IMR-90 (cell line): Measurements from ENCODE around the gene ABCC4. TPM values are rescaled to one million over a fixed set of nuclear protein-coding genes. Genes with fewer than 3 reads are reported as not detected.

Experiments used
- ATAC-seq: fragments of 200-7000 bp; cut with Tn5 transposase; 2 replicates; pipeline ENCODE4 v1.9.1; 2020; ENCODE audit warnings: low read depth, mild to moderate bottlenecking, moderate library complexity
- BruUV-seq: library from RNA; stranded (reverse); fragments of 400-500 nt; replicated peaks from 2 replicates; lab custom pipeline; 2021; lab: Mats Ljungman, UMichigan
- CTCF ChIA-PET: fragments of 300-600 bp; formaldehyde crosslinking; extraction: SDS; loops from one replicate; lab custom pipeline; 2021; ENCODE audit warnings: antibody characterized with exemption; lab: Yijun Ruan, JAX
- POLR2A ChIA-PET: fragments of 300-600 bp; sonication (Branson Sonifier 250); formaldehyde crosslinking; loops from one replicate; lab custom pipeline; 2022; ENCODE audit warnings: antibody characterized with exemption; ENCODE audit not compliant: unreplicated experiment; lab: Charles Lee
- DNase-seq: peaks from one replicate; pipeline ENCODE4 v3.0.0; 2013
- H2AFZ ChIP-seq: replicated peaks from 2 replicates; pipeline ENCODE3; 2013; ENCODE audit warnings: low read length, mild to moderate bottlenecking; ENCODE audit not compliant: poor library complexity
- H2AK5ac ChIP-seq: 2 replicates; pipeline ENCODE4 v1.6.1; 2013; ENCODE audit warnings: low read depth, low read length, inconsistent platforms
- H2AK9ac ChIP-seq: replicated peaks from 2 replicates; pipeline ENCODE3; 2013; ENCODE audit warnings: mild to moderate bottlenecking, low read depth, low read length, moderate library complexity; ENCODE audit not compliant: poor library complexity
- H2BK120ac ChIP-seq: 2 replicates; pipeline ENCODE4 v1.6.1; 2013; ENCODE audit warnings: low read depth, low read length, inconsistent platforms
- H2BK15ac ChIP-seq: 3 replicates; pipeline ENCODE4 v1.6.1; 2013; ENCODE audit warnings: low read depth, low read length, inconsistent platforms
- H2BK20ac ChIP-seq: 2 replicates; pipeline ENCODE4 v1.6.1; 2013; ENCODE audit warnings: low read depth, mild to moderate bottlenecking, inconsistent platforms, low read length, moderate library complexity
- H2BK5ac ChIP-seq: 2 replicates; pipeline ENCODE4 v1.6.1; 2013; ENCODE audit warnings: mild to moderate bottlenecking, low read depth, low read length, inconsistent platforms; ENCODE audit not compliant: poor library complexity, severe bottlenecking
- H3K14ac ChIP-seq: replicated peaks from 2 replicates; pipeline ENCODE4 v1.6.1; 2013; ENCODE audit warnings: low read depth, low read length, inconsistent platforms
- H3K18ac ChIP-seq: 2 replicates; pipeline ENCODE4 v1.6.1; 2013; ENCODE audit warnings: low read depth, low read length, control low read depth
- H3K23ac ChIP-seq: 2 replicates; pipeline ENCODE4 v1.6.1; 2013; ENCODE audit warnings: low read depth, low read length, inconsistent platforms
- H3K27ac ChIP-seq: 2 replicates; pipeline ENCODE4 v1.5.1; 2013; ENCODE audit warnings: mild to moderate bottlenecking, control low read depth, low read length; ENCODE audit not compliant: insufficient read depth
- H3K27me3 ChIP-seq: 2 replicates; pipeline ENCODE4 v1.6.1; 2013; ENCODE audit warnings: low read length; ENCODE audit not compliant: control insufficient read depth, insufficient read depth
- H3K36me3 ChIP-seq: 2 replicates; pipeline ENCODE4 v1.6.1; 2013; ENCODE audit warnings: low read length, mixed read lengths; ENCODE audit not compliant: control insufficient read depth, insufficient read depth
- H3K4ac ChIP-seq: 2 replicates; pipeline ENCODE4 v1.6.1; 2013; ENCODE audit warnings: low read depth, low read length, inconsistent platforms
- H3K4me1 ChIP-seq: 2 replicates; pipeline ENCODE4 v1.6.1; 2013; ENCODE audit warnings: low read length, mixed read lengths; ENCODE audit not compliant: control insufficient read depth, insufficient read depth
- H3K4me2 ChIP-seq: 2 replicates; pipeline ENCODE4 v1.6.1; 2013; ENCODE audit warnings: low read depth, mild to moderate bottlenecking, control low read depth, low read length, moderate library complexity
- H3K4me3 ChIP-seq: 2 replicates; pipeline ENCODE4 v1.5.1; 2013; ENCODE audit warnings: low read depth, mild to moderate bottlenecking, control low read depth, low read length, moderate library complexity; ENCODE audit not compliant: insufficient read depth
- H3K56ac ChIP-seq: 2 replicates; pipeline ENCODE4 v1.6.1; 2013; ENCODE audit warnings: low read length, inconsistent platforms; ENCODE audit not compliant: insufficient read depth; ENCODE audit errors: extremely low read depth
- H3K79me1 ChIP-seq, 2 experiments: 2 replicates each; pipeline ENCODE4 v1.6.1; 2013; ENCODE audit warnings: low read length in 2 of 2, inconsistent platforms in 1 of 2, low read depth in 1 of 2
- H3K9ac ChIP-seq: 2 replicates; pipeline ENCODE4 v1.6.1; 2013; ENCODE audit warnings: low read depth, low read length, control low read depth
- H3K9me1 ChIP-seq: 2 replicates; pipeline ENCODE4 v1.6.1; 2013; ENCODE audit warnings: low read length, inconsistent platforms; ENCODE audit not compliant: insufficient read depth
- H3K9me3 ChIP-seq: 2 replicates; pipeline ENCODE4 v1.6.1; 2013; ENCODE audit warnings: low read length; ENCODE audit not compliant: control insufficient read depth, insufficient read depth
- H4K20me1 ChIP-seq: 2 replicates; pipeline ENCODE4 v1.6.1; 2013; ENCODE audit warnings: low read length, inconsistent platforms; ENCODE audit not compliant: insufficient read depth
- H4K5ac ChIP-seq: 2 replicates; pipeline ENCODE4 v1.6.1; 2013; ENCODE audit warnings: mild to moderate bottlenecking, low read depth, low read length, control low read depth
- H4K8ac ChIP-seq, 2 experiments: 2 replicates each; pipeline ENCODE4 v1.6.1; 2013; ENCODE audit warnings: low read depth in 2 of 2, low read length in 2 of 2, control low read depth in 1 of 2, inconsistent platforms in 1 of 2
- H4K91ac ChIP-seq: 2 replicates; pipeline ENCODE4 v1.6.1; 2013; ENCODE audit warnings: low read depth, low read length, inconsistent platforms; ENCODE audit not compliant: insufficient read depth
- BHLHE40 ChIP-seq: fragments of 150-350 bp; IDR thresholded peaks from 2 replicates; pipeline ENCODE4 v1.6.1; 2016; ENCODE audit warnings: mild to moderate bottlenecking, low read depth, low read length
- CHD1 ChIP-seq: IDR thresholded peaks from 2 replicates; pipeline ENCODE4 v1.6.1; 2012; ENCODE audit warnings: low read depth, low read length, improper control_type of control experiment
- FOS ChIP-seq: fragments of 150-350 bp; IDR thresholded peaks from 2 replicates; pipeline ENCODE4 v1.6.1; 2016; ENCODE audit warnings: low read depth, low read length
- MAZ ChIP-seq: IDR thresholded peaks from 2 replicates; pipeline ENCODE4 v1.6.1; 2012; ENCODE audit warnings: low read depth, mild to moderate bottlenecking, low read length, improper control_type of control experiment, moderate library complexity, borderline replicate concordance
- MXI1 ChIP-seq: IDR thresholded peaks from 2 replicates; pipeline ENCODE4 v1.6.1; 2012; ENCODE audit warnings: low read depth, mild to moderate bottlenecking, low read length, moderate library complexity, borderline replicate concordance
- NFE2L2 ChIP-seq: fragments of 150-350 bp; IDR thresholded peaks from 2 replicates; pipeline ENCODE4 v1.6.1; 2016; ENCODE audit warnings: low read depth, mild to moderate bottlenecking, low read length
- POLR2A ChIP-seq: IDR thresholded peaks from 2 replicates; pipeline ENCODE4 v1.6.1; 2012; ENCODE audit warnings: mild to moderate bottlenecking, low read depth, low read length
- RAD21 ChIP-seq: IDR thresholded peaks from 2 replicates; pipeline ENCODE4 v1.6.1; 2012; ENCODE audit warnings: low read length, improper control_type of control experiment
- SMC3 ChIP-seq: fragments of 150-350 bp; IDR thresholded peaks from 2 replicates; pipeline ENCODE4 v1.6.1; 2016; ENCODE audit warnings: low read depth, mild to moderate bottlenecking, antibody characterized with exemption, low read length, moderate library complexity
- WGBS, 2 experiments: methylation state at CpG; one replicate each; pipeline versions ENCODE4 v1.1.5 to v1.1.7; 2013; ENCODE audit warnings: missing lambda C conversion rate in 2 of 2; ENCODE audit not compliant: insufficient read length in 1 of 2; ENCODE audit errors: extremely low coverage in 2 of 2; 5-methylcytosine and 5-hydroxymethylcytosine counted together
- dilution Hi-C: fragments of 300-500 bp; cut with HindIII; formaldehyde crosslinking; loops from one replicate; pipeline ENCODE4 v1.14.3; 2018; ENCODE audit warnings: low sequenced_read_pairs; ENCODE audit not compliant: unreplicated experiment
- in situ Hi-C: fragments of 300-500 bp; cut with MboI; formaldehyde crosslinking; loops from 3 replicates; pipeline ENCODE4 v1.14.3; 2019; ENCODE audit warnings: low sequenced_read_pairs, inconsistent platforms, mixed read lengths
- intact Hi-C: fragments of 100-400 bp; cut with micrococcal nuclease; formaldehyde crosslinking; loops from 2 replicates; pipeline ENCODE4 v1.10.0; 2022
- polyA plus RNA-seq, 3 experiments: library from polyadenylated mRNA; depleted of rRNA; stranded (reverse); fragments of >200 nt; gene quantifications; 2 replicates each; pipeline ENCODE4 v1.2.3, GENCODE V29; 2012; ENCODE audit warnings: low replicate concordance in 1 of 3
- total RNA-seq: library from RNA; depleted of rRNA; stranded (reverse); fragments of >200 nt; gene quantifications from 2 replicates; pipeline ENCODE4 v1.2.3, GENCODE V29; 2012
- TF ChIP-seq, protein P1 (sequence below): conservative IDR thresholded peaks from 2 replicates; pipeline ENCODE4 v1.5.1; 2012; ENCODE audit warnings: mild to moderate bottlenecking, low read depth, low read length, improper control_type of control experiment

Gene ABCC4
- total and polyA plus RNA-seq, 2 of the 4 experiments (the other 2 are of a cell fraction): 16.6 to 41.4 TPM

DNA sequence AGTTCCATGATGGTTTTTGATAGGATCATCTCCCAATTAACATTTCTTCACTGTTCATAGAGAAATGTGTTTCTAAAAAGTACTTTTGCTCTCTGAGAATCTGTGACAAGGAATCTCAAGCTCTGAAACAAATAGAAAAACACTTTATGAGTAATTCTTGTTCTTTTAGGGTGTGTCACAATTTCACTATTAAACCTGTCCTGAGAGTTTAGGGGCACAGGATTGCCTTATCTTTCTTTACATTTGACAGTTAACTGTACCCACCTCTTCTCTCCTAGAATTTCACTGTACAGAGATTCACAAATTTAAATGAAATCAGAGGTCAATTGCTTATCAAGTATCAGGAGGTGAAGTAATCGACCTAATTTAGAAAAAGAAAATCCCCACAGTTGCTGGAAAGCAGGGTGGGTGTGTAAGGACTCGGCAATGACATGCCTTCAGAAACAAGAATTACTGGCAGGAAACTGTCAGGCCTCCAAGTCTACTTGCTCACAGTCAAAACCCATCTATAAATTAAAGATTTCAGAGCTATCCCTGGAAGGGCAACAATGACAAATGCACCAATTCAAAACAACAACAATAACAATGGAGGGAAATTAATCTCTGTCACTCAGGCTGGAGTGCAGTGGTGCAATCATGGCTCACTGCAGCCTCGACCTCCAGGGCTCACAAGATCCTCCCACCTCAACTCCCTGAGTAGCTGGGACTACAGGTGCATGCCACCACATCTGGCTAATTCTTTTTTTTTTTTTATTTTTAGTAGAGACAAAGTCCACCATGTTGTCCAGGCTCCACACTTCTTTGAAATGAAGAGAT is 250.2 kb downstream of the ABCC4 start:
- Histone ChIP-seq H3K9ac (no peak overlapping the region), H3K36me3 (peaks cover 22% of the 10 kb centered on the region), H3K4ac (no peak overlapping the region), H3K14ac (no peak overlapping the region), H3K9me3 (no peaks in the 10 kb centered on the region), H3K23ac (no peak overlapping the region), H4K20me1 (no peaks in the 10 kb centered on the region), H4K5ac (no peak overlapping the region), H2AFZ (no peak overlapping the region), H2AK5ac (no peak overlapping the region), H3K4me1 (no peaks in the 10 kb centered on the region), H2BK120ac (no peak overlapping the region), H2BK5ac (no peak overlapping the region), H3K4me3 (no peak overlapping the region), H4K8ac (no peak overlapping the region), H2BK20ac (no peak overlapping the region), H3K9me1 (no peaks in the 10 kb centered on the region), H2AK9ac (no peak overlapping the region), H3K4me2 (no peak overlapping the region), H3K27me3 (no peaks in the 10 kb centered on the region), H3K79me1 (peaks cover 2 to 3% of the 10 kb centered on the region in 2 experiments; a peak in 2 of 4 replicates), H2BK15ac (no peak overlapping the region), H3K18ac (no peak overlapping the region), H4K91ac (no peak overlapping the region), H3K27ac (no peak overlapping the region), H3K56ac (no peak overlapping the region)
- no TSS peak for BruUV-seq
- WGBS, 2 experiments: no CpG with 5 or more reads among the region's 3 CpGs
- ChIA-PET CTCF (no interaction called here), POLR2A (no interaction called here)
- ATAC-seq (no peak), DNase-seq (no peak)
- in situ Hi-C loops (no loop called here), intact Hi-C loops (no loop called here), dilution Hi-C loops (no loop called here)
- TF ChIP-seq FOS (no peak), MAZ (no peak), SMC3 (no peak), BHLHE40 (no peak), MXI1 (no peak), CHD1 (no peak), POLR2A (no peak), NFE2L2 (no peak), RAD21 (no peak)
- TF ChIP-seq, protein P1, sequence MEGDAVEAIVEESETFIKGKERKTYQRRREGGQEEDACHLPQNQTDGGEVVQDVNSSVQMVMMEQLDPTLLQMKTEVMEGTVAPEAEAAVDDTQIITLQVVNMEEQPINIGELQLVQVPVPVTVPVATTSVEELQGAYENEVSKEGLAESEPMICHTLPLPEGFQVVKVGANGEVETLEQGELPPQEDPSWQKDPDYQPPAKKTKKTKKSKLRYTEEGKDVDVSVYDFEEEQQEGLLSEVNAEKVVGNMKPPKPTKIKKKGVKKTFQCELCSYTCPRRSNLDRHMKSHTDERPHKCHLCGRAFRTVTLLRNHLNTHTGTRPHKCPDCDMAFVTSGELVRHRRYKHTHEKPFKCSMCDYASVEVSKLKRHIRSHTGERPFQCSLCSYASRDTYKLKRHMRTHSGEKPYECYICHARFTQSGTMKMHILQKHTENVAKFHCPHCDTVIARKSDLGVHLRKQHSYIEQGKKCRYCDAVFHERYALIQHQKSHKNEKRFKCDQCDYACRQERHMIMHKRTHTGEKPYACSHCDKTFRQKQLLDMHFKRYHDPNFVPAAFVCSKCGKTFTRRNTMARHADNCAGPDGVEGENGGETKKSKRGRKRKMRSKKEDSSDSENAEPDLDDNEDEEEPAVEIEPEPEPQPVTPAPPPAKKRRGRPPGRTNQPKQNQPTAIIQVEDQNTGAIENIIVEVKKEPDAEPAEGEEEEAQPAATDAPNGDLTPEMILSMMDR: no peak
